Activated T-helper 17 cell treated with anti-CD3 and anti-CD28 coated beads, Interleukin-2, amount 50 U/mL, for 72 hours (primary cell): ENCODE data around the gene FAM98A. TPM values are rescaled to one million over a fixed set of nuclear protein-coding genes. Genes with fewer than 3 reads are reported as not detected.

Experiments
- total RNA-seq, 2 donors: library from RNA; stranded (reverse); gene quantifications; one replicate each; pipeline ENCODE4 v1.2.3, GENCODE V29; 2022

FAM98A gene
- total RNA-seq, 2 donors from 2014 or later: 24.0 to 72.6 TPM

Other genes with a start within 250 kb of the FAM98A start
- 1 to 10 TPM; 2.3 to 5.7 TPM for gene RASGRP3, start 122.7 kb downstream of the FAM98A start, total RNA-seq